Spleen (tissue), 11 donors: ENCODE data around the gene BRD2. TPM values are rescaled to one million over a fixed set of nuclear protein-coding genes. Genes with fewer than 3 reads are reported as not detected.

Source experiments
- DNase-seq: peaks from one replicate; pipeline ENCODE4 v3.0.0-alpha.2; 2020
- H3K27ac ChIP-seq, 8 donors: fragments of 200-600 bp; sonication (generic) in 7 of 8; 1 replicate in 4 of 8; 2 replicates in 4 of 8; pipeline versions ENCODE4 v1.5.0 to v1.8.0; 2016 to 2021; ENCODE audit warnings: inconsistent platforms in 4 of 8, mild to moderate bottlenecking in 4 of 8, moderate library complexity in 1 of 8
- H3K27me3 ChIP-seq, 7 donors: fragments of 200-600 bp; sonication (generic) in 6 of 7; replicated peaks in 1 of 7; 1 replicate in 4 of 7; 2 replicates in 3 of 7; pipeline versions ENCODE4 v1.5.0 to v1.8.0; 2016 to 2021; ENCODE audit warnings: inconsistent platforms in 3 of 7, mild to moderate bottlenecking in 1 of 7
- H3K36me3 ChIP-seq, 6 donors: fragments of 200-600 bp; sonication (generic) in 5 of 6; 1 replicate in 4 of 6; 2 replicates in 2 of 6; pipeline versions ENCODE4 v1.5.0 to v1.8.0; 2016 to 2021; ENCODE audit warnings: inconsistent platforms in 2 of 6
- H3K4me1 ChIP-seq, 6 donors: fragments of 200-600 bp; sonication (generic) in 5 of 6; 1 replicate in 3 of 6; 2 replicates in 3 of 6; pipeline versions ENCODE4 v1.5.0 to v1.8.0; 2016 to 2021; ENCODE audit warnings: inconsistent platforms in 3 of 6
- H3K4me3 ChIP-seq, 8 donors: fragments of 200-600 bp; sonication (generic) in 7 of 8; 1 replicate in 4 of 8; 2 replicates in 4 of 8; pipeline versions ENCODE4 v1.5.0 to v1.8.0; 2016 to 2021; ENCODE audit warnings: inconsistent platforms in 4 of 8, mild to moderate bottlenecking in 4 of 8, moderate library complexity in 2 of 8
- H3K9me3 ChIP-seq, 8 donors: fragments of 200-600 bp; sonication (generic) in 7 of 8; 1 replicate in 4 of 8; 2 replicates in 4 of 8; pipeline versions ENCODE4 v1.5.0 to v1.8.0; 2016 to 2021; ENCODE audit warnings: inconsistent platforms in 4 of 8
- CTCF ChIP-seq, 11 experiments: fragments of 200-600 bp in 7 of 11; fragments of 450-650 bp in 4 of 11; sonication (generic) in 4 of 11; IDR thresholded peaks in 8 of 11; conservative IDR thresholded peaks in 3 of 11; 1 replicate in 7 of 11; 2 replicates in 4 of 11; pipeline versions ENCODE4 v1.4.0 to v1.8.0; 2016 to 2021; ENCODE audit warnings: antibody characterized with exemption in 11 of 11, inconsistent platforms in 4 of 11, mild to moderate bottlenecking in 1 of 11
- POLR2A ChIP-seq, 3 donors: fragments of 450-650 bp; IDR thresholded peaks; one replicate each; pipeline ENCODE4 v1.5.1; 2017; ENCODE audit warnings: antibody characterized with exemption in 3 of 3, mild to moderate bottlenecking in 1 of 3
- POLR2AphosphoS5 ChIP-seq, 3 donors: sonication (generic); formaldehyde crosslinking; IDR thresholded peaks; one replicate each; pipeline ENCODE4 v1.5.1; 2017; ENCODE audit warnings: antibody characterized with exemption in 3 of 3
- WGBS, 5 donors: extraction: QIAGEN DNeasy Blood & Tissue Kit in 3 of 5; methylation state at CpG; one replicate each; pipeline versions ENCODE4 v1.1.5 to v1.1.7; 2013 to 2018; 5-methylcytosine and 5-hydroxymethylcytosine counted together
- intact Hi-C: fragments of 100-400 bp; cut with DNase I; formaldehyde crosslinking; loops from one replicate; pipeline ENCODE4 v1.15.0; 2023; ENCODE audit warnings: low total_unique reads
- polyA plus RNA-seq, 3 donors: library from polyadenylated mRNA; stranded (reverse); fragments of 200-250 nt; gene quantifications; one replicate each; pipeline ENCODE4 v1.2.1, GENCODE V29; 2013
- total RNA-seq, 7 donors: library from RNA; depleted of rRNA in 3 of 7; stranded (reverse); fragments of >200 nt in 3 of 7; fragmentation: NEBNext Ultra II Directional in 4 of 7; extraction: Animal tissue kit (Norgen Biotek cat#: 25700) in 4 of 7; gene quantifications; one replicate each; pipeline versions ENCODE4 v1.1.0 to v1.2.1, GENCODE V29; 2016 to 2021
- donor health status: healthy with polysubstance abuse.
- donor health status: DM: no; HTN: no; CAD: no; lungs with moderate emphysema.
- donor health status: DM: no; HTN: no; CAD: no.
- donor health status: Bipolar disorder and iron deficiency.
- donor health status: healthy.
- donor health status: DM: no; HTN: no; CAD: no.
- donor health status: DM: yes; HTN: yes; CAD: no.

Gene BRD2
- total and polyA plus RNA-seq, 10 donors, result 80.5 to 277 (median 217) TPM

DNA sequence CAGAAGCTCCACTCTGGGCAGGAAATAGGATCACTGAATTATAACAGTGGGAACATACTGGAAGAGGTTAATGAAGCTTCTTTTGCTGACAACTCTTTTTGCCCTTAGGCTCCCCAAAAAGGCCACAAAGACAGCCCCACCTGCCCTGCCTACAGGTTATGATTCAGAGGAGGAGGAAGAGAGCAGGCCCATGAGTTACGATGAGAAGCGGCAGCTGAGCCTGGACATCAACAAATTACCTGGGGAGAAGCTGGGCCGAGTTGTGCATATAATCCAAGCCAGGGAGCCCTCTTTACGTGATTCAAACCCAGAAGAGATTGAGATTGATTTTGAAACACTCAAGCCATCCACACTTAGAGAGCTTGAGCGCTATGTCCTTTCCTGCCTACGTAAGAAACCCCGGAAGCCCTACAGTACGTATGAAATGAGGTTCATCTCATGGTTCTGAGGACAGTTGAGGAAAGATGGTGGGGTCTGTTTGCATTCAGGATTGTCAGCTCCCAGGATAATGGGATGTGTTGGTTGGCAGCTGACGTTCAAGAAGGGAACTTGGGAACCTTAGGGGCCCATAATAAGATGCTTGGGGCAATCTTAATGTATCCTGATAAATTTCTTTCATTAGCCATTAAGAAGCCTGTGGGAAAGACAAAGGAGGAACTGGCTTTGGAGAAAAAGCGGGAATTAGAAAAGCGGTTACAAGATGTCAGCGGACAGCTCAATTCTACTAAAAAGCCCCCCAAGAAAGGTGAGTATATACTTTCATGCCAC, 11.5 kb downstream of the BRD2 start:
- Histone ChIP-seq H3K36me3 (peaks cover 23 to 95% (median 72%) of the 10 kb centered on the region in 6 donors), H3K4me1 (peaks cover 37 to 98% (median 77%) of the 10 kb centered on the region in 6 donors), H3K27me3 (no peaks in the 10 kb centered on the region), H3K27ac (peak overlapping the region in 1 of 8 donors; percentile 16), H3K4me3 (no peak overlapping the region), H3K9me3 (no peaks in the 10 kb centered on the region)
- WGBS, 5 donors, result 88 to 91% (median 91%) methylated on average over 12 of the region's 12 CpGs
- no peak for TF ChIP-seq CTCF (IDR thresholded peaks at IDR 0.05 in 8 of 11, conservative IDR thresholded peaks at IDR 0.05 in 3 of 11)
- no peak for TF ChIP-seq POLR2A (IDR thresholded peaks at IDR 0.05)
- TF ChIP-seq POLR2AphosphoS5 (IDR thresholded peaks at IDR 0.05), result peak in 2 of 3 donors; percentile 6 to 60
- DNase-seq, result no peak
- intact Hi-C loops, result loop anchor here (5.0 kb wide), 1 partner anchor 48 kb away; no protein-coding TSS in a partner anchor

GRCh38 chr6:32980488-32981038, 12.2 kb downstream of the BRD2 start:
- WGBS, 5 donors, result 65 to 81% (median 76%) methylated on average over 11 of the region's 11 CpGs
- intact Hi-C loops, result loop anchor here (5.0 kb wide), 1 partner anchor 48 kb away; no protein-coding TSS in a partner anchor
- H3K27ac ChIP-seq, result peak overlapping the region in 1 of 8 donors; percentile 43

DNA sequence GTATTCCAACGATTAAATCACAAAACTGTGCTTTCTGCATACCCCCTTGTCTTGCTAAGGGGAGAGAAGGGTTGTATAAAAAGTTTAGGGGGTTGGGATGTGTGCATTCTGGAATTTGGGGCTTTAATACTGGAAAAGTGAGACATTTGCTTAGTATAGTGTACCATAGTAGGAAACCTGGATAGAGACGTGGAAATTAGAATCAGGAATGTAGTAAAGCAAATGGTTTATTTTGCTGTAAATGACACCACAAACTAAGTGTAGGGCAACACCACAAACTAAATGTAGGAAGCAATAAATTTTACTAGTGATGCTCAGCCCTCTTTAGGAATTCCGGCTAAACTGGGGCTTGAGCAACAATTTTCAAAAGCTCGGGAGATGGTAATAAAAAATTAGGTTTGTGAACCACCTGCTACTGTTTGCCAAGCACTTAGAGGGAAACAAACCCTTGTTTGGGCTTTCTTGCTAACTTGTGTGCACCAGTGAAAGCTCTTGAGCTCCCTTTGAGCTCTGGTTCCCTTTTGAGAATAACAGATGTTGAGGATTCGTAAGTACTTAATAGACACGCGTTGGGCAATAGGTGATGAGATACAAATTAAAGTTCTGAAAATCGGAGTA, 13.8 kb downstream of the BRD2 start:
- no peaks in the 10 kb centered on the region for H3K27me3 ChIP-seq
- 61 to 68% (median 65%) methylated on average over 8 of the region's 8 CpGs for WGBS, 5 donors
- no peak overlapping the region for H3K4me3 ChIP-seq
- H3K36me3 ChIP-seq, result peaks cover 16 to 72% (median 50%) of the 10 kb centered on the region in 6 donors
- H3K27ac ChIP-seq, result peak overlapping the region in 3 of 8 donors; percentile 1 to 65 (median 52)
- DNase-seq, result no peak
- H3K9me3 ChIP-seq, result no peaks in the 10 kb centered on the region
- no peak for TF ChIP-seq POLR2A (IDR thresholded peaks at IDR 0.05)
- TF ChIP-seq CTCF (IDR thresholded peaks at IDR 0.05 in 8 of 11, conservative IDR thresholded peaks at IDR 0.05 in 3 of 11), result no peak
- TF ChIP-seq POLR2AphosphoS5 (IDR thresholded peaks at IDR 0.05), result peak in 1 of 3 donors; percentile 6
- intact Hi-C loops, result loop anchor here (5.0 kb wide), 1 partner anchor 50 kb away; no protein-coding TSS in a partner anchor
- H3K4me1 ChIP-seq, result peaks cover 14 to 79% (median 56%) of the 10 kb centered on the region in 6 donors

More at GRCh38 chr6:32980488-32981038, 12.2 kb downstream of the BRD2 start:
- Histone ChIP-seq H3K4me3 (no peak overlapping the region), H3K9me3 (no peaks in the 10 kb centered on the region), H3K4me1 (peaks cover 30 to 95% (median 72%) of the 10 kb centered on the region in 6 donors), H3K36me3 (peaks cover 23 to 89% (median 67%) of the 10 kb centered on the region in 6 donors), H3K27me3 (no peaks in the 10 kb centered on the region)
- no peak for DNase-seq
- TF ChIP-seq POLR2A (IDR thresholded peaks at IDR 0.05) (no peak), POLR2AphosphoS5 (IDR thresholded peaks at IDR 0.05) (peak; percentile 65 to 69 (median 67)), CTCF (IDR thresholded peaks at IDR 0.05 in 8 of 11, conservative IDR thresholded peaks at IDR 0.05 in 3 of 11) (no peak)
